ENCODE results near the gene GSTM3.
"Not testable (repeated sequence)": the region's sequence is repeated elsewhere in the genome, so short reads cannot be mapped to it uniquely, and the experiment has no call there.

GRCh38 chr1:109708949-109709348 is 31.9 kb downstream of the GSTM3 start:
- not testable (repeated sequence) for TF ChIP-seq CTCF, POLR2A (IDR thresholded peaks at IDR 0.05)

Measured in stomach (tissue), 4 donors.